ENCODE measurements around the gene ACBD3.

DNA sequence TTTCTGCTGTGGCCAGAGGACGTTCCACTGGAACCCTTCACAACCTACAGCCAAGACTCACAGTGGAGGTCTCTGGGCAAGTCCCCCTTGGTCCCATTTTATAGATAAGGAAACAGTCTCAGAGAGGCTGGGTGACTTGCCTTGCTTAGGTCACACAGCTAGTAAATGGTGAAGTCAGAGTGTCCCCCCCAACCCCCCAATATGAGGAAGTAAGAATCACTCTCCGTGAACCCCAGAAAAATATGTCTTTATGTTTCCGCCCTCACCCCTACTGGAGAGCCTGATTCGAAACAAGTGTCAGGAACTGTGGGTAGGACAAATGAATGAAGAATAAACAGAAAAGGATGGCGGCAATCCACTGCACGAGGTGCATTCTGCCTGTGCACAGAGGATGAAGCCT lies 67.4 kb downstream of the ACBD3 start:
- TF ChIP-seq, protein P1, sequence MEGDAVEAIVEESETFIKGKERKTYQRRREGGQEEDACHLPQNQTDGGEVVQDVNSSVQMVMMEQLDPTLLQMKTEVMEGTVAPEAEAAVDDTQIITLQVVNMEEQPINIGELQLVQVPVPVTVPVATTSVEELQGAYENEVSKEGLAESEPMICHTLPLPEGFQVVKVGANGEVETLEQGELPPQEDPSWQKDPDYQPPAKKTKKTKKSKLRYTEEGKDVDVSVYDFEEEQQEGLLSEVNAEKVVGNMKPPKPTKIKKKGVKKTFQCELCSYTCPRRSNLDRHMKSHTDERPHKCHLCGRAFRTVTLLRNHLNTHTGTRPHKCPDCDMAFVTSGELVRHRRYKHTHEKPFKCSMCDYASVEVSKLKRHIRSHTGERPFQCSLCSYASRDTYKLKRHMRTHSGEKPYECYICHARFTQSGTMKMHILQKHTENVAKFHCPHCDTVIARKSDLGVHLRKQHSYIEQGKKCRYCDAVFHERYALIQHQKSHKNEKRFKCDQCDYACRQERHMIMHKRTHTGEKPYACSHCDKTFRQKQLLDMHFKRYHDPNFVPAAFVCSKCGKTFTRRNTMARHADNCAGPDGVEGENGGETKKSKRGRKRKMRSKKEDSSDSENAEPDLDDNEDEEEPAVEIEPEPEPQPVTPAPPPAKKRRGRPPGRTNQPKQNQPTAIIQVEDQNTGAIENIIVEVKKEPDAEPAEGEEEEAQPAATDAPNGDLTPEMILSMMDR (IDR thresholded peaks at IDR 0.05; ENCODE audit: insufficient read depth, low read length): no peak
- TF ChIP-seq GABPA (IDR thresholded peaks at IDR 0.05; ENCODE audit: low read depth): no peak
